WERI-Rb-1 (cell line): ENCODE measurements around the gene CRISP1.
"Not testable (repeated sequence)": the region's sequence is repeated elsewhere in the genome, so short reads cannot be mapped to it uniquely, and the experiment has no call there.

Source experiments
- DNase-seq: peaks from one replicate; pipeline ENCODE4 v3.0.0-alpha.2; 2020
- H3K27ac ChIP-seq: fragments of 250-450 bp; sonication (Bioruptor Pico); 2 replicates; pipeline ENCODE4 v1.5.1; 2020; ENCODE audit warnings: mild to moderate bottlenecking, moderate library complexity
- H3K27me3 ChIP-seq: fragments of 250-450 bp; sonication (Bioruptor Pico); 2 replicates; pipeline ENCODE4 v1.5.1; 2021; ENCODE audit warnings: mild to moderate bottlenecking, low read depth, moderate library complexity; ENCODE audit not compliant: insufficient read depth, severe bottlenecking
- H3K36me3 ChIP-seq: fragments of 250-450 bp; sonication (Bioruptor Pico); 2 replicates; pipeline ENCODE4 v1.5.1; 2020; ENCODE audit warnings: mild to moderate bottlenecking, moderate library complexity
- H3K4me3 ChIP-seq: 2 replicates; pipeline ENCODE4 v1.5.1; 2011; ENCODE audit warnings: low read depth, mild to moderate bottlenecking, control low read depth, low read length
- H3K9me3 ChIP-seq: fragments of 250-450 bp; sonication (Bioruptor Pico); 2 replicates; pipeline ENCODE4 v1.5.1; 2021; ENCODE audit warnings: mild to moderate bottlenecking, moderate library complexity; ENCODE audit not compliant: severe bottlenecking
- TF ChIP-seq, protein P1 (sequence below): IDR thresholded peaks from 2 replicates; pipeline ENCODE4 v1.5.1; 2011; ENCODE audit warnings: low read depth, mild to moderate bottlenecking, control low read depth, inconsistent platforms, low read length

CRISP1 gene

DNA sequence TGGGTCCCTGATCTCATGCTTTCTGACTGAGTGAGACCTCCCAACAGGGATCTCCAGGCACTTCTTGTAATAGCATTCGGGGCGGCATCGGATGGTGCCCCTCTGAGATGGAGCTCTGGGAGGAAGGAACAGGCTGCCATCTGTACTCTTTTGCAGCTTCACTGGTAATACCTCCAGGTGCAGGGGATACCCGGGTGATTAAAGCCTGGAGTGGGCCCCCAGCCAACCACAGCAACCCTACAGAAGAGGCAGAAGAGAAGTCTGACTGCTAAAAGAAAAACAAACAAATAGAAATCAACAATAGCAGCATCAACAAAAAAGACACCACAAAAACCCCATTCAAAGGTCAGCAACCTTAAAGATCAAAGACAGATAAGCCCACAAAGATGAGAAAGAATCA, 60.2 kb downstream of the CRISP1 start:
- Histone ChIP-seq H3K9me3 (no peaks in the 10 kb centered on the region), H3K36me3 (no peaks in the 10 kb centered on the region), H3K27me3 (no peaks in the 10 kb centered on the region), H3K4me3 (no peak overlapping the region), H3K27ac (no peak overlapping the region)
- DNase-seq: no peak
- TF ChIP-seq, protein P1, sequence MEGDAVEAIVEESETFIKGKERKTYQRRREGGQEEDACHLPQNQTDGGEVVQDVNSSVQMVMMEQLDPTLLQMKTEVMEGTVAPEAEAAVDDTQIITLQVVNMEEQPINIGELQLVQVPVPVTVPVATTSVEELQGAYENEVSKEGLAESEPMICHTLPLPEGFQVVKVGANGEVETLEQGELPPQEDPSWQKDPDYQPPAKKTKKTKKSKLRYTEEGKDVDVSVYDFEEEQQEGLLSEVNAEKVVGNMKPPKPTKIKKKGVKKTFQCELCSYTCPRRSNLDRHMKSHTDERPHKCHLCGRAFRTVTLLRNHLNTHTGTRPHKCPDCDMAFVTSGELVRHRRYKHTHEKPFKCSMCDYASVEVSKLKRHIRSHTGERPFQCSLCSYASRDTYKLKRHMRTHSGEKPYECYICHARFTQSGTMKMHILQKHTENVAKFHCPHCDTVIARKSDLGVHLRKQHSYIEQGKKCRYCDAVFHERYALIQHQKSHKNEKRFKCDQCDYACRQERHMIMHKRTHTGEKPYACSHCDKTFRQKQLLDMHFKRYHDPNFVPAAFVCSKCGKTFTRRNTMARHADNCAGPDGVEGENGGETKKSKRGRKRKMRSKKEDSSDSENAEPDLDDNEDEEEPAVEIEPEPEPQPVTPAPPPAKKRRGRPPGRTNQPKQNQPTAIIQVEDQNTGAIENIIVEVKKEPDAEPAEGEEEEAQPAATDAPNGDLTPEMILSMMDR: no peak

DNA sequence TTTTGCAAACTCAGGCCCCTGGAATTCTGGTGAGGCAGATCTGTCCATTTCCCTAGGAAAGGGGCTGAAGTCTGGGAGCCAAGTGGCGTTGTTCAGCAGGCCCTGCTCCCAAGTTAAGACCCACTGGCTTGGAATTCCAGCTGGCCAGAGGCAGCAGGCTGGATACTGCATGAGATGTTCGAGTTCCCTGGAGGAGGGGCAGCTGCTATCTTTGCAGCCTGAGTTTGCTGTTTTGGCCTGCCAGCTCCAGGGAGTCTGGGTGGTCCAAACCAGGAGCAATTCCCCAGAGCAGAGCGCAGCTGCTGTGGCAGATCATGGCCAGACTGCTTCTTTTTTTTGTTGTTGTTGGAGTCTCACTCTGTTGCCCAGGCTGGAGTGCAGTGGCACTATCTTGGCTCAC, 61.1 kb downstream of the CRISP1 start:
- no peak for DNase-seq
- H3K4me3 ChIP-seq: no peak overlapping the region
- H3K27me3 ChIP-seq: no peaks in the 10 kb centered on the region
- no peak overlapping the region for H3K27ac ChIP-seq
- TF ChIP-seq, protein P1: no peak
- H3K9me3 ChIP-seq: no peaks in the 10 kb centered on the region
- H3K36me3 ChIP-seq: no peaks in the 10 kb centered on the region

DNA sequence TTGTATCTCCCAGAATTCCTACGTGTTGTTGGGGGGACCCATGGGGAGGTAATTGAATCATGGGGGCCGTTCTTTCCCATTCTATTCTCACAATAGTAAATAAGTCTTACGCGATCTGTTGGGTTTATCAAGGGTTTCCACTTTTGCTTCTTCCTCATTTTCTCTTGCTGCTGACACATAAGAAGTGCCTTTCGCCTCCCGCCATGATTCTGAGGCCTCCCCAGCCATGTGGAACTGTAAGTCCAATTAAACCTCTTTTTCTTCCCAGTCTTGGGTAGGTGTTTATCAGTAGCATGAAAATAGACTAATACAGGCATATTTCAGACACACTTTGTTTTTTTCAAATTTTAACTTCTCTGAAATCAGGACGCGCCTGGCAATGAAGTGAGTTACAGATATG, 64.8 kb downstream of the CRISP1 start:
- Histone ChIP-seq H3K4me3 (no peak overlapping the region), H3K27ac (no peak overlapping the region), H3K36me3 (no peaks in the 10 kb centered on the region), H3K9me3 (no peaks in the 10 kb centered on the region), H3K27me3 (no peaks in the 10 kb centered on the region)
- TF ChIP-seq, protein P1: no peak
- DNase-seq: no peak

DNA sequence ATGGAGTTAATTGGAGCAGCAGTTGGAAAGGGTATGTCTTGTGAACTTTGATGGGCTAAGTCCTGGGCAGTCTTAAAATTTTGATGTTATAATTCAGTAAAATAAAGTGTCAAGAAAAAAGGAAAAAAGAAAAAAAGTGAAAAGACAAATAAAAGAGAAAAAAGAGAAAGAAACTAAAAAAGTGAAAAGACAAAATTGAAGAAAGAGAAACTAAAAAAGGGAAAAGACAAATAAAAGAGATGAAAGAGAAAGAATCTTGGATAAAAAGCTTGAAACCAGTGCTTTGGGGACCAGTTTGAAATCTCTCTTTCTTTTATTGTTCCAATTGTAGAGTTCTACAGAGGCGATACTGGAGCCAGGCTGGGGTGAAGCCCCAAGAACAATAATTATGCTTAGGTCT, 67.2 kb downstream of the CRISP1 start:
- no peaks in the 10 kb centered on the region for H3K9me3 ChIP-seq
- TF ChIP-seq, protein P1: no peak
- DNase-seq: no peak
- H3K27ac ChIP-seq: no peak overlapping the region
- H3K36me3 ChIP-seq: no peaks in the 10 kb centered on the region
- H3K4me3 ChIP-seq: no peak overlapping the region
- no peaks in the 10 kb centered on the region for H3K27me3 ChIP-seq

DNA sequence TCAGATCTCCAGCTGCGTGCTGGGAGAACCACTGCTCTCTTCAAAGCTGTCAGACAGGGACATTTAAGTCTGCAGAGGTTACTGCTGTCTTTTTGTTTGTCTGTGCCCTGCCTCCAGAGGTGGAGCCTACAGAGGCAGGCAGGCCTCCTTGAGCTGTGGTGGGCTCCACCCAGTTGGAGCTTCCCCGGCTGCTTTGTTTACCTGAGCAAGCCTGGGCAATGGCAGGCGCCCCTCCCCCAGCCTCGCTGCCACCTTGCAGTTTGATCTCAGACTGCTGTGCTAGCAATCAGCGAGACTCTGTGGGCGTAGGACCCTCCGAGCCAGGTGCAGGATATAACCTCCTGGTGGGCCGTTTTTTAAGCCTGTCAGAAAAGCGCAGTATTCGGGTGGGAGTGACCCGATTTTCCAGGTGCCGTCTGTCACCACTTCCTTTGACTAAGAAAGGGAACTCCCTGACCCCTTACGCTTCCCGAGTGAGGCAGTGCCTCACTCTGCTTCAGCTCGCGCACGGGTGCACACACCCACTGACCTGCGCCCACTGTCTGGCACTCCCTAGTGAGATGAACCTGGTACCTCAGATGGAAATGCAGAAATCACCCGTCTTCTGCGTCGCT, 69.4 kb downstream of the CRISP1 start:
- not testable (repeated sequence) for H3K27me3 ChIP-seq, H3K36me3 ChIP-seq, H3K9me3 ChIP-seq, H3K4me3 ChIP-seq, DNase-seq, H3K27ac ChIP-seq

DNA sequence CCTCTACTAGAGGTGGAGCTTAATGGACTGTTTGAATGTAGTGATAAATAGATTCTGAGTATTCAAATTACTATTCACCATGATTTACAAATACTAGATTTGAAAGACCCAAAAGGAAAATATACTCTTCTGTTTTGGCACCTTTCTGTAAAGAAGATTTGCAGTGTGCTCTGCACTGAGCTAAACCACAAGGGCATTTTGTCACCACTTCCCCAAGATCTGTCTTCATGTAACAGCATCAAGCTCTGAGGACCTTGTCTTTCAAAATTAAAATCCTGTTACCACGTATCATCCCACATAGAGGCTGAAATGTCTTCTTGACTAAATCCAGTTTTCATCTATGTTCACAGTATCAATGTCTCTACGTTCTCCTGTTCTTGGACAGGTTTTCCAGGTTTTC, 76.0 kb downstream of the CRISP1 start:
- no peak for DNase-seq
- no peaks in the 10 kb centered on the region for H3K36me3 ChIP-seq
- TF ChIP-seq, protein P1: no peak
- H3K27me3 ChIP-seq: no peaks in the 10 kb centered on the region
- no peak overlapping the region for H3K4me3 ChIP-seq
- H3K27ac ChIP-seq: no peak overlapping the region
- H3K9me3 ChIP-seq: peaks cover 3% of the 10 kb centered on the region
